ENCODE data around the gene ARHGAP15. TPM values are rescaled to one million over a fixed set of nuclear protein-coding genes. Genes with fewer than 3 reads are reported as not detected.

ARHGAP15 gene
- total RNA-seq, 1 experiment from 2014 or later = 0.41 TPM

DNA sequence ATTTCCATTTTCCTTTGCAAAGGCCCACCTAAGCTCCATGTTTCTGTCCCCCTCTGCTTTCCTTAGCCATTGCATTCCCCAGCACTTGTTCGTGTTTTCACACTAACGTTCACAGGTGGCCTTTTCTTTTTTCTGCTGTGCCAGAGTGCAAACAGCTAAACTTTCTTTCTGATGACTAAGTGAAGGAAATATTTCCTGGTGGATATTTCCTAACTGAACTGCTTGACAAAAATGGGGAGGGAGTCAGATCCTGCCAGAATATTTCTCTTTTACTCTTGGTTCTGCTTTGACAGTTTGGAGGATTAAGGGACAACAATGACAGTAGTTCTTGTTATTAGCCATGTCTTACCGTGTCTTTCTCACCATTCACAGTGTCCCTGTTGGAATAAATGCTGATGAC, 344.0 kb downstream of the ARHGAP15 start:
- H3K4me3 ChIP-seq (ENCODE audit: low read depth in 2 of 2, low read length in 2 of 2) = no peak overlapping the region
- H3K4me1 ChIP-seq (ENCODE audit: control insufficient read depth, insufficient read depth, low read length) = no peaks in the 10 kb centered on the region
- ChIA-PET CTCF (no interaction called here), POLR2A (no interaction called here)
- DNase-seq (ENCODE audit: low read depth, low spot score) (no peak), ATAC-seq (no peak)
- BruUV-seq (replicated peaks) = no TSS peak
- in situ Hi-C loops (cut with HindIII; ENCODE audit: low pct_unique_long_range_greater_than_20kb, low sequenced_read_pairs) (no loop called here), intact Hi-C loops (cut with micrococcal nuclease; ENCODE audit: unreplicated experiment) (no loop called here)
- H3K27me3 ChIP-seq (ENCODE audit: control insufficient read depth, insufficient read depth, low read length) = no peaks in the 10 kb centered on the region
- no peak for TF ChIP-seq POLR2AphosphoS5 (IDR thresholded peaks at IDR 0.05; ENCODE audit: low read depth, low read length)
- no peak for TF ChIP-seq SIN3A (IDR thresholded peaks at IDR 0.05; ENCODE audit: borderline replicate concordance, insufficient read depth, low read depth, low read length)
- TF ChIP-seq, protein P1, sequence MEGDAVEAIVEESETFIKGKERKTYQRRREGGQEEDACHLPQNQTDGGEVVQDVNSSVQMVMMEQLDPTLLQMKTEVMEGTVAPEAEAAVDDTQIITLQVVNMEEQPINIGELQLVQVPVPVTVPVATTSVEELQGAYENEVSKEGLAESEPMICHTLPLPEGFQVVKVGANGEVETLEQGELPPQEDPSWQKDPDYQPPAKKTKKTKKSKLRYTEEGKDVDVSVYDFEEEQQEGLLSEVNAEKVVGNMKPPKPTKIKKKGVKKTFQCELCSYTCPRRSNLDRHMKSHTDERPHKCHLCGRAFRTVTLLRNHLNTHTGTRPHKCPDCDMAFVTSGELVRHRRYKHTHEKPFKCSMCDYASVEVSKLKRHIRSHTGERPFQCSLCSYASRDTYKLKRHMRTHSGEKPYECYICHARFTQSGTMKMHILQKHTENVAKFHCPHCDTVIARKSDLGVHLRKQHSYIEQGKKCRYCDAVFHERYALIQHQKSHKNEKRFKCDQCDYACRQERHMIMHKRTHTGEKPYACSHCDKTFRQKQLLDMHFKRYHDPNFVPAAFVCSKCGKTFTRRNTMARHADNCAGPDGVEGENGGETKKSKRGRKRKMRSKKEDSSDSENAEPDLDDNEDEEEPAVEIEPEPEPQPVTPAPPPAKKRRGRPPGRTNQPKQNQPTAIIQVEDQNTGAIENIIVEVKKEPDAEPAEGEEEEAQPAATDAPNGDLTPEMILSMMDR (IDR thresholded peaks at IDR 0.05) = no peak
- TF ChIP-seq, protein P2, sequence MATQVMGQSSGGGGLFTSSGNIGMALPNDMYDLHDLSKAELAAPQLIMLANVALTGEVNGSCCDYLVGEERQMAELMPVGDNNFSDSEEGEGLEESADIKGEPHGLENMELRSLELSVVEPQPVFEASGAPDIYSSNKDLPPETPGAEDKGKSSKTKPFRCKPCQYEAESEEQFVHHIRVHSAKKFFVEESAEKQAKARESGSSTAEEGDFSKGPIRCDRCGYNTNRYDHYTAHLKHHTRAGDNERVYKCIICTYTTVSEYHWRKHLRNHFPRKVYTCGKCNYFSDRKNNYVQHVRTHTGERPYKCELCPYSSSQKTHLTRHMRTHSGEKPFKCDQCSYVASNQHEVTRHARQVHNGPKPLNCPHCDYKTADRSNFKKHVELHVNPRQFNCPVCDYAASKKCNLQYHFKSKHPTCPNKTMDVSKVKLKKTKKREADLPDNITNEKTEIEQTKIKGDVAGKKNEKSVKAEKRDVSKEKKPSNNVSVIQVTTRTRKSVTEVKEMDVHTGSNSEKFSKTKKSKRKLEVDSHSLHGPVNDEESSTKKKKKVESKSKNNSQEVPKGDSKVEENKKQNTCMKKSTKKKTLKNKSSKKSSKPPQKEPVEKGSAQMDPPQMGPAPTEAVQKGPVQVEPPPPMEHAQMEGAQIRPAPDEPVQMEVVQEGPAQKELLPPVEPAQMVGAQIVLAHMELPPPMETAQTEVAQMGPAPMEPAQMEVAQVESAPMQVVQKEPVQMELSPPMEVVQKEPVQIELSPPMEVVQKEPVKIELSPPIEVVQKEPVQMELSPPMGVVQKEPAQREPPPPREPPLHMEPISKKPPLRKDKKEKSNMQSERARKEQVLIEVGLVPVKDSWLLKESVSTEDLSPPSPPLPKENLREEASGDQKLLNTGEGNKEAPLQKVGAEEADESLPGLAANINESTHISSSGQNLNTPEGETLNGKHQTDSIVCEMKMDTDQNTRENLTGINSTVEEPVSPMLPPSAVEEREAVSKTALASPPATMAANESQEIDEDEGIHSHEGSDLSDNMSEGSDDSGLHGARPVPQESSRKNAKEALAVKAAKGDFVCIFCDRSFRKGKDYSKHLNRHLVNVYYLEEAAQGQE (IDR thresholded peaks at IDR 0.05; ENCODE audit: insufficient read depth in 1 of 2, low read depth in 2 of 2, low read length in 1 of 2) = no peak
- no peak for TF ChIP-seq TCF7L2 (IDR thresholded peaks at IDR 0.05; ENCODE audit: low read depth, low read length)
- H3K9me3 ChIP-seq (ENCODE audit: control insufficient read depth, insufficient read depth, low read depth, low read length) = no peaks in the 10 kb centered on the region
- H3K36me3 ChIP-seq (ENCODE audit: control insufficient read depth, insufficient read depth, low read length) = no peaks in the 10 kb centered on the region
- no peak overlapping the region for H3K27ac ChIP-seq (ENCODE audit: low read length)

DNA sequence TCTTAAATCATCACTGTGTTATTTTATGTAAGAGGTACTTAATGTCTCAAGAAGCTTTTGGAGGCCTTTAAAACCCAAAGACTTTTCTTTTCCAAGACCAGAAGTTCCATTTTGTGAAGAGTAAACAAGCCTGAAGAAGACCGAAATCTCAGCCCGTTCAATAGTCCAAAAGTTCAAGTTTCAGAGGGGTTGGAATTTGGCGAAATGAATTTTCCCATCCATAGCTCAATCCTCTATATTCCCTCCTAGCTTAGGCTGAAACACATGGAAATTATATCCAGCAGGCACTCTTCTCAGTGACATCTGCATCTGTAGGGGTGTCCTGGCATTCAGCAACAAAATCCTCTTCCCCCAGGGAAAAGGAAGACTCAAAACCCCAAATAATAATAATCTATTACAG, 344.6 kb downstream of the ARHGAP15 start:
- H3K27me3 ChIP-seq (ENCODE audit: control insufficient read depth, insufficient read depth, low read length) = no peaks in the 10 kb centered on the region
- no peaks in the 10 kb centered on the region for H3K4me1 ChIP-seq (ENCODE audit: control insufficient read depth, insufficient read depth, low read length)
- BruUV-seq (replicated peaks) = no TSS peak
- DNase-seq (ENCODE audit: low read depth, low spot score) (no peak), ATAC-seq (no peak)
- no peak overlapping the region for H3K4me3 ChIP-seq (ENCODE audit: low read depth in 2 of 2, low read length in 2 of 2)
- in situ Hi-C loops (cut with HindIII; ENCODE audit: low pct_unique_long_range_greater_than_20kb, low sequenced_read_pairs) (no loop called here), intact Hi-C loops (cut with micrococcal nuclease; ENCODE audit: unreplicated experiment) (no loop called here)
- H3K36me3 ChIP-seq (ENCODE audit: control insufficient read depth, insufficient read depth, low read length) = no peaks in the 10 kb centered on the region
- no peak overlapping the region for H3K27ac ChIP-seq (ENCODE audit: low read length)
- ChIA-PET POLR2A (no interaction called here), CTCF (no interaction called here)
- no peaks in the 10 kb centered on the region for H3K9me3 ChIP-seq (ENCODE audit: control insufficient read depth, insufficient read depth, low read depth, low read length)
- no peak for TF ChIP-seq TCF7L2 (IDR thresholded peaks at IDR 0.05; ENCODE audit: low read depth, low read length)
- no peak for TF ChIP-seq SIN3A (IDR thresholded peaks at IDR 0.05; ENCODE audit: borderline replicate concordance, insufficient read depth, low read depth, low read length)
- TF ChIP-seq, protein P2 (IDR thresholded peaks at IDR 0.05; ENCODE audit: insufficient read depth in 1 of 2, low read depth in 2 of 2, low read length in 1 of 2) = no peak
- no peak for TF ChIP-seq POLR2AphosphoS5 (IDR thresholded peaks at IDR 0.05; ENCODE audit: low read depth, low read length)
- TF ChIP-seq, protein P1 (IDR thresholded peaks at IDR 0.05) = no peak
